Fibroblast of upper back skin (primary cell): ENCODE data around the gene AXIN2.

ENCODE experiments used
- DNase-seq: peaks from one replicate; pipeline ENCODE4 v3.0.0-alpha.2; 2013

The AXIN2 gene, protein sequence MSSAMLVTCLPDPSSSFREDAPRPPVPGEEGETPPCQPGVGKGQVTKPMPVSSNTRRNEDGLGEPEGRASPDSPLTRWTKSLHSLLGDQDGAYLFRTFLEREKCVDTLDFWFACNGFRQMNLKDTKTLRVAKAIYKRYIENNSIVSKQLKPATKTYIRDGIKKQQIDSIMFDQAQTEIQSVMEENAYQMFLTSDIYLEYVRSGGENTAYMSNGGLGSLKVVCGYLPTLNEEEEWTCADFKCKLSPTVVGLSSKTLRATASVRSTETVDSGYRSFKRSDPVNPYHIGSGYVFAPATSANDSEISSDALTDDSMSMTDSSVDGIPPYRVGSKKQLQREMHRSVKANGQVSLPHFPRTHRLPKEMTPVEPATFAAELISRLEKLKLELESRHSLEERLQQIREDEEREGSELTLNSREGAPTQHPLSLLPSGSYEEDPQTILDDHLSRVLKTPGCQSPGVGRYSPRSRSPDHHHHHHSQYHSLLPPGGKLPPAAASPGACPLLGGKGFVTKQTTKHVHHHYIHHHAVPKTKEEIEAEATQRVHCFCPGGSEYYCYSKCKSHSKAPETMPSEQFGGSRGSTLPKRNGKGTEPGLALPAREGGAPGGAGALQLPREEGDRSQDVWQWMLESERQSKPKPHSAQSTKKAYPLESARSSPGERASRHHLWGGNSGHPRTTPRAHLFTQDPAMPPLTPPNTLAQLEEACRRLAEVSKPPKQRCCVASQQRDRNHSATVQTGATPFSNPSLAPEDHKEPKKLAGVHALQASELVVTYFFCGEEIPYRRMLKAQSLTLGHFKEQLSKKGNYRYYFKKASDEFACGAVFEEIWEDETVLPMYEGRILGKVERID

DNA sequence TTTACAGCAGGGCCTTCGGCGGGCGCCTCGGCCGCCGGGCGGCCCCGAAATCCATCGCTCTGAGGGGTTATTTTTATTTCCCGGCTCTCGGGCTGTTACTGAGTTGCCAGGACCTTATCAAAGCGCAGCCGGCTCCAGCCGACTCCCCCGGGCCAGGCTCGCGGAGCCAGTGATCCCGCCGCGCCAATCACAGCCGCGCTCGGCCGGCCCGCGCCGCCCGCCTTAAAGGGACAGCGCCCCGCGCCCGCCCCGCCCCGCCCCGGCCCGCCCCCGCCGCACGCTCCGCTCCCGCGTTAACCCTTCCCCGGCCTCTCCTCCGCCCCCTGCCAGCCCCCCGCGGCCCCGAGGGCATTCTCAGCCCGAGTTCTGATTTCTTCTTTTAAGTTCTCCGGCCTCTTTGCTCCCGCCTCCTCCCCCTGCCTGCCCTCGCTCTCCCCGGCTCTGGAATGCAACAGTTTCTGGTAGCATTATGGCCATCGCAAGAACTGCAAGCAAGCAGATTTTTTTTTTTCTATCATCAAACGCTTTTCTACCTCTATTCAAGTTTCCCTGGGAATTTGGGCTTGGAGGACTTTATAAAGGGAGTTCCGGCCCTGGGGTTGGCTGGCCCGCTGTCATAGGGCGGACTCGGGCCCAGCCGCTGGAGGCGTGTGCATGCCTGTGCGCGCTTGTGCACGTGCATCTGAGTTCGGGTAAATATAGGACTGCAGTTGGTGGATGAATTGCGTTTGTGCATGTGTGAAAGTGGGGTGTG, at the start of gene AXIN2:
AXIN2 (minus strand) TSS at position 197 of the 754 bp plus-strand sequence. CDS start 3,028 bp downstream, outside the sequence.
- DNase-seq = peak; percentile 92

DNA sequence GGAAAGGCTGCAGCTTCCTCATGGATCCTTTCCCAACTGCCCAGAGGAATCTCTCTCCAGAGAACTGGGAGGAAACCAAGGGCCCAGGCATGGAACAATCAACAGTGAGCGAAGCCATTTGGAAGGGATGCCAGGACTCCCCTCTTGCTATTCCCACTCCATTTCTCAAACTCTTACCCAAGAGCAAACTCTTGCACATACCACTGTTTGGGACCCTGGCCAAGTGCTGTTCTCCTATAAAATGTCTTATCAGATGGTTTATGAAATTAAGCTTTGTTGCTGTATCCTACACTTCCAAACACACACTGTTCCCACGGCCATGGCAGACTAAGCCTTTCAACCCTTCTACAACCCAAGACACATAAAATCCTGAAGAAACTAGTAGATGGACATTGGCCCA, 48.3 kb upstream of the AXIN2 start:
- no peak for DNase-seq

DNA sequence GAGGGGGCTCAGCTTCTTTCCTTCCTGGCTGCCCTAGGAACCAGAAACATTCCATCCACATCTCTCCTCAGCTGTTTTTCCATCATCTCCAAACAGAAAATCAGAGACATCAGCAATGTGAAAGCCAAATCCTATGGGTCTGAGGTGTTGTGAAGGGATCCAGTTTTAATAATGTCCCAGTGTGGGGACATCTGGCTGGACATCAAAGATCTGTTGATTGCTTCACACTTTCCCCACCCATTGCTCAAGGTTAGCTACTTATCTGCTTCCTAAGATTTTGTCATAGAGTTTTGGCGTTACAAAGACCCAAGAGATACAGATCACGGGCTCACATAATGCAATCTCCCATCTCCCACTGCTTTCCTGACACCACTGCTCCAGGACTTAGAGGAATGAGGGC, 47.8 kb upstream of the AXIN2 start:
- DNase-seq = no peak

DNA sequence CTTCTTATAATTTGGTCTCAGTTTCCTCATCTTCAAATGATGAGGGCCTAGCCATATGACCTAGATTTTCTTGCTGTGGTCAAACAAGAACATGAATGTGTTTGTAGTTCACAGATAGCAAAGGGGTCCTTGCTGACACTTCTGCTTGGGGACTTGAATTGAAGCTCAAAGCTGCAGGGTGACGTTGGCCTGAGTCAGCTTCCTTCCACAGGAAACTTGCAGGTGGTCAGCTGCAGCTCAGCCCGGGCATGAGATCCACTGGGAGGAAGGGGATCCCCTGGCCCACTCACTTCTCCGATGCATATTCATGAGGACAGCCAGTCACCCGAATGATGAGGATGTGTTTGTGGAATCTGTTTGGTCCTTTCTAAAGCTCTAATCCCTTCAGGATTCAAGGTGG, 42.6 kb upstream of the AXIN2 start:
- DNase-seq = no peak

DNA sequence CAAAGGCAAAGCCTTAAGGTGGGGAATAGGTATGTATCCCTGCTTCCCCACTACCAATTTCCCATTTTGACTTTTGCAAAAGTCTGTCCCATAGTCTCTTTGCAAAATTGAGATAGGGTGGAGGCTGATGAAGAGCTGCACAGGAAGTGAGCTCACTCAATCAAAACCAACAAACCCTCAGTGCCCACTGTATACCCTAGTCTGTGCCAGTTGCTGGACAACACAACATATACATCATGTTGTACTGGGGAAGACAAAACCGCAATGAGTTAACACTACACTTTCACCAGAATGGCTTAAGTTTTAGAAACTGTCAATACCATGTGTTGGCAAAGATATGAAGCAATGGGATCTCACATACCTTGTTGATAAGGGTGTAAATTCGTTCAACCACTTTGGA, 40.4 kb upstream of the AXIN2 start:
- no peak for DNase-seq

DNA sequence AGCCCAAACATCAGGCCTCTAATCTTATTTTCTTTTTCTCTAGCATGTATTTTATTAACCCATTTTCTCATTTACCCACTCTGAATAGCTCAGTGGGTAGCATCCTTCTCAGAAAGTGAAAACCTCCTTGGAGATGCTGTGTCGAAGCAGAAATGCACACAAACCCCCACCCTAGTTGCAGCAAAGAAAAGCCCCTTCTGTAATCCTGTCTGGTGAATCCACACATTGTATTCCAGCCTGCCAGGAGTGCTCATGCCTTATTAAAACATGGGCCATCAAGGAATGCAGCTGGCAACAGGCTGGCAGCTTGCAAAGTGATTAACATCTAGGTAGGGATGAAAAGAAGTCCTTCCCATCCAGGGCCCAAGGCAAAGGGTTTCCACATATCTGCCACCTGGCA, 39.7 kb upstream of the AXIN2 start:
- no peak for DNase-seq

DNA sequence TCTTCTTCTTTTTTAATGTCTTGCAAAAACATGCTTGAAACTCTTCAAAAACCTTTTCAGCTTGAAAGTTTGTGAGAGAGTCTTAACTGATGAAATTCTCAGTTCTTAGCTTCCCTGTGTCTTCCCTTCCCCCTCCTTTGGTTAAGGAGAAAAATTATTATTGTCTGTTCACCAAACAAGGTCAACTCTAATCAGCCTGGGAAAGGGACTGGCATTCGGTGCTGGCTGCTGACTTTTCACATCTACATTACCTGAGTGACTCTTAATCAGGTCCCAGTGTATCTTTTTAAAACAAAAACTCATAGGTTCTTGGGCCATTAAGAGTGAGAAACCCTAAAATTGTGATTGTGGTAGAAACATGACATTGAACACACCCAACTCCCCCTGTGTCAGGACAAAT, 39.1 kb upstream of the AXIN2 start:
- DNase-seq = no peak

DNA sequence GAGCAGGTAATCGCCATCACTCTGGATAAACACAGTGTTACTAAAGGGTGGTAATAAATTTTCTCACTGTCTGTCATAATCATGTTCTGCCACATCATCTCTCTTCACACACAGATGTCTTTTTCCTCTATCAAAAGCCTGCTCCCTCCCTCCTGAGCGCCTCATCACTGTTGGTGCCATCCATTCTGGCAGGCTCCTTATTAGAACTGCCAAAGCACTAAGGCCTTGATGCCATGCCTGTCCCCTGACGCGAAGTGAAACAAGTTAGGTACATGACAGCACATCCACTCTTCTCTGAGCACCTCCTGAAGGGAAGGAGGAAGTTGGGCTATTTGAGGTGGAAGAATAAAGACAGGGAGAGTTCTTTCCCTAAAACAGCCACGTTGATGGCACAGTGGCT, 38.2 kb upstream of the AXIN2 start:
- DNase-seq = no peak

DNA sequence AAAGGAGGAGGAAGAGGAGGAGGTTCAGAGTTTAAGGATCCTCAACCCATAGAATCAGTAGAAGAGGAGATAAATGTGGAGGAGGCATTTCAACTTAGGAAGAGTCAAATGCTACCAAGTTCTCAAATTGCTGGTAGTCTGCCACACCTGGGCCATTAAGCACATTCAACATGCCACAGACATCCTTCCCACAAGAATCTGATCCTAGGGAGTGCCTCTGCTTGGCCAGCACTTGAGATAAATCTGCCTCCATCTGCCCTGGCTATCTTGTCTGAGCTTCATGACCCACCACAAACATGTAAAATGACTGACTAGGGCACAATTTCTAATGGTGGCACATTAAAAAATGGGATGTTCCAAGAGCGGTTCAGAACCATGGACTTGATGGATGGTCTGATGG, 37.3 kb upstream of the AXIN2 start:
- DNase-seq = no peak

DNA sequence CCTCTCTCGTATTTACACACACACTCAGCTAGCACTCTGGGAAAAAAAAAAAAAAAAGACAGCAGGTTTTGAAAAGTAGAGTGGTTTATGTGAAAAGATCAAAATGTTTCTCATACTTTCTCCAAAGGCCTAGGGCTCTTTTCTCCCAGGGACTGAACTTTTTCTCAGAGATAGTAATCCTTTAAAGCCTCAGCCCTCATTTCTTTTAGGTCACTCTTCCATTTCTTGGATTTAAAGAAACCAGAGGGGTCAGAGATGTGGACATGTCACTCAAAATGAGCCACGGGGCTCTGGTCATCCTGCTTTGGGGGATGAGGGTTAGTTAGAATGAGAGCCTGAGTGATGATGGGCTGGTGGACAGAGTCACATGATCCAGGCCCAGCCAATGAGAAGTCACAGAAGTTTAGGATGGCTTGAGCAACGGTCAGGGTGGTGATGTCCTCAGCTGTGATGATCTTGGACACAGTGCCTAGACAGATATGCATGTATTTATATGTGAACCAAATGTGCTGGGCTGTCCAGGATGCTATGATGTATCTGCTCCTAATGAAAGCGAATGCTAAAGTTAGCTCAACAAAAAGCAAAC, 33.7 kb upstream of the AXIN2 start:
- no peak for DNase-seq

DNA sequence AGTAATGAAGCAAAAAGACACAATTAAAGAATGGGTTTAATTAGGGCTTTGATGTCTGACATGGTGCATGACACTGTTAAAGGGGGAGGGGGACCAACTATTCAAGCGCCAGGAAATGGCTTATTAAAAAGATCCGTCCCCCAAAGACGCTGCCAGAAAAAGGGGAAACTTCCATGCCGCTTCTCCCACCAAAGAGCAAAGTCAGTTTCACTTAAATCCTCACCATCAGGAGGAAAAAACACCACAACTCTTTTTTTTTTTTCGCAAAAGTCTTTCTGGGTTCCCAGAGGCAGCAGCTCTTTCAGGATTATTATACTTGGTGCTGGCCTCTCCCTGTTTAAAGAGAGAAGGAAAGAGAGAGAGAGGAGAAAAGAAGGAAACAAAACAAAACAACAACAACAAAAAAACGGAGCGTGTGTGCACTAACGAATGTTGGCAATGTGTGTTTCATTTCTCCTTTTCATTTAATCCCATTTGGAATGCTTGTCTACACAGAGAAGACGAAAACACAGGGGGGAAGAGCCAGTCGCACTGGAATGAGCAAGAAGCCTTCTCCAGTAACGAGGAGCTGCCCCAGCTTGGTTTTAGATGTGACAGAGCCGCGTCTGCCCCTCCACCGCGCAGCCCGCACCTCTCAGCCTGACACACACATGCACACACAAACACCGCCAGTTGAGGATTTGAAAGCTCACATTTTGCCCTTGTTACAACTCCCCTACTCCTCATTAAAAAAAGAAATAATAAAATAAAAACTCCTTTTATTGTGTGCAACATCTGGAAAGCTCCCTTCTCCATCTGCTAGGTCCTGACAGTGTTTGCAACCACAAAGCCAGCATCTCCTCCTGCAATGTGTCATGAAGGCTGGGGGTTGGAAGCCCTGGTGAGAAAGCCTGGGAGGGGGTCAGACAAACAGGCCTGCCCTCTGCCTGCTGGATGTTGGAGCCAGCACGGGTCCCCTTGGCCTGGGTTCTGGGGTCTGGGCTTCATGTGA, 32.7 kb upstream of the AXIN2 start:
- DNase-seq = peak; percentile 63

DNA sequence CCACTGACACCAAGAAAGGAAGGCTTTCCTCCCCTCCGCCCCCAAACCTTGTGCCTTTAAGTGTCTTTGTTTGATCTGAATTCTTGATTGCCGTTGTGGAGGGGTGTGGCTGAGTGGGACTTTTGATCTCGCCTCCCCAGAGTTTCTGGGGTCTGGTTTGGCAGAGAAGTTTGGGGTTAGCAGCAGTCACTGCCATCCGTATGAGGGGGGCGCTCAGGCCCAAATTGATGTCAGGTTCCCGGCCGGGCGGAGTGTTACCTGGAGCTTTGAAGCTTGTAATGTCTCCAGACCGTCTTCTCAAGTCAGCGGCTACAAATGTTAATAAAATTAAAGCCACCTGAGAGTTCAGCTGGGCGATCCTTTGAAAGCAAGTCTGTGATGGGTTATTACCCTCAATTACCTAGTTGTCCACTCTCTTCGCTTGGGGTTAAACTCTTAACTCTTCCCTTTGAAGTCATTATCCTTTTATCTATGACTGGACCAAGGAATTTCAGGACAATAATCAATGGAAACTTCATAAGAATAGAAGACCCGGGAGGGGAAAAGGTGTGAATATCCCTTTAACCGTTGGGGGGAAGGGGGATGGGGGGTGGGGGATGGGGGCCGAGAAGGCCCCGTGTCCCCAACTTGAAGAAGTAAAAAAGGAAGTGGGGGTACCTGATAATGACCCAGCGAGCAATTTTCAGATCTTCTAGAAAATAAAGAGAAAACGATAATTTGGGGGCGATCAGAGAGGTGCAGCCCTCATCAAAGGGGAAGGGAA, 31.8 kb upstream of the AXIN2 start:
- DNase-seq = no peak

DNA sequence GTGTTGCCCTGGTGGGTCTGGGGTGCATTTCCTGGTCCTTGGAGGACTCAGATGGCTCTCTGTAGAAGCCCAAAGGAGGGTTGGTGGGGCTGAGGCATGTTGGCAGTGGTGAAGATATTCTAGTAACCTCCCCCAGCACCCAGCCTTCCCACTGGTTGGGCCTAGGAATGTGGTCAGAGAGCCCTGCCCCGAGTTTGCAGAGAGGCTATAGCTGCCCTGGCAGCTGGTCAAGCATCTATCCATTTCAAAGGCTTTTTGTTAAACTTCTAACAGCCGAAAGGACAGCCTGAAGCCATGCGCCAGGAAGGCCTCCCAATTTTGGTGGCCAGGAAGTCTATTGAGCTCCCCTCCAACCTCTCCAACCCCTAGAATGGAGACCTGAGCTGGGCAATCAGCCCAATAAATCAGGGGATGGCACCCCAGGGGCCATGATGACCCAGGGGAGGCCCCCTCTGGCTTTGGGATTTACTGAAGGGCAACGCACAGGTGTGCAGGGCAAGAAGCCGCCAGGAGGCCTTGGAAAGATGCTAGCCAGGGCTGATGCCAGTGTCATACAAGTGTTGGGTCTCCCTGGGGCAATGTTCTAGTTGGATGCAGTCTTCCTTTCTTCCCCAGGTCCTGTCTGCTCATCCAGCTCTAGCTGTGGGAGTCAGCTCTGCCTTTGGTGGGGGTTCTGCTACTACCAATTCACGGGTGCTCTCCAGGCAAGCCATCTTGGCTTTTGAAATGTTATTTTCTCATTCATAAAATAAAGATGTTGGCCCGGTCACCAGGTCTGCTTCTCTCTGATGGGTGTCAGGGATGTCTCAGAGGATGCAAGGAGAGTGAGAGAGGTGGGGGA, 30.9 kb upstream of the AXIN2 start:
- DNase-seq = no peak

DNA sequence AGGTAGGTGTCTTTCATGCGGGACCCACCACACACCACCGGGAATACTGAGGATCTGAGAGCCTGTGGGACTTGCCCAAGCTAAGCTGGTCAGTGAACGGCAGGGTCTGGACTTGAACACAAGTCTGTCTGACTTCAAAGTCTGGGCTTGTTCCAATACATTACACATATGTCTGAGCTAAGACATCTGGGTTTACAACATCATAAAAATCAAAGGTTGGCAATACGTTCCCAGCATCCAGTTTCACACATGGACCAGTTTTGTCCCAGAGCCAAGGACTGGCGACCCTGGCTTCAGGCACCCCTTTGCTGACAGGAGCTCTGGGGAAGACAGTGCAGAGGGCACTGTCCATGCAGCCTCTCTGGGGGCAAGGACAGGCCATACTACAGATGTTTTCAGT, 27.9 kb upstream of the AXIN2 start:
- DNase-seq = no peak

DNA sequence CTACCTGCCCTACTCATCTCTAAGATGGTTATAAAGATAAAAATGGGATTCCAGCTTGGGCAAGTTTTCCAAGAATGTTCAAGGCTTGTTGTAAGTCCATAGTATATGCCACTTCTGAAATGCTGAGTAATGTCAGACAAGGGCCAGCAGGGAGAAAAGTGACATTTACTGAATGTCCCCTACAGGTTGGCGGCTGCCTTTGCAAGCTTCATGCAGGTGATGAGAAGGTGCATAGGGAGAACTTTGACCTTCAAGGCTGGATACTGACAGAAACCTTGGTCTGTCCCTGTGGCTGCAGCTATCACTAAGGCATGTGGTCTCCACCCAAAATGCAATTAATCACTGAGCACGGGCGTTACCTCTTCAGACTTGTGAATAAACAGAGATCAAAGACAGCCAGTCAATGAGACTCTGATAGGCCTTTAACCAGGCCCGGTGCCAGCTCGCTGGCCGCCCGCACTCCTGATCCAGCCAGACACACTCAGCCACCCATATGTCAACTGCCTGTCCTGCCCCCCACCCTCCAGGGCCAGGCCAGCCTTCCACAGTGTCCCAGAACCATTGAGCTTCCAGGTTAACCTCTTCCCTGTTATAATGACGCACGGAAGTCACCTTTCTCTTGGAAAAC, 26.8 kb upstream of the AXIN2 start:
- no peak for DNase-seq

DNA sequence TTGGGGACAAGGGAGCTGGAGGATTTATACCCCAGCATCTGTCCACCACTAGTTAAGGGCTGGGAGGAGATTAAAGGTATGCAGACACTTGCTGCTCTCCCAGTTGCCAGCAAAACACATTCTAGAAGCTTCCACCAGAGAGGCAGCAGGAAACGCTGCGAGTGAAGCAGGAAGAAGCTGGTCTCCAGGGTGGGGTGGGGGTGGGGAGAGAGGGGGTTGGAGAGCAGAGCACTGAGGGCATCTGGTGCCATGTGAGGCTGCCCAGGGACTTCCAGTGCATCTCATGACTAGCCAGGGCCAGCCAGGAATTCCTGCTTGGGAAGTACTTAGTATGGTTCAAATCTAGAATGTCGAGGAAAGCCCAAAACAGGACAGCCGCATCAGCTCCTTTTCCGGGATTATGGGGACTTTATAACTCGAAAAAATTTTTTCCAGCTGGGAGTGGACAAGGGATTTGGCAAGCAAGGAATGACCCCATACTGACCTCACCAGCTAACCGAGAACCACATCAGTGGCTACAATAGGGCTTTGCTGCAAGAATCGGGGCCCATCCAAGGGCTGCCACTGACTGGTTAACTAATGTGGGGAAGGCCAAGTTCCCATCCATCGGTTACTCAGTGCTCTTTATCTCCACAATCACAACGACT, 26.2 kb upstream of the AXIN2 start:
- no peak for DNase-seq

DNA sequence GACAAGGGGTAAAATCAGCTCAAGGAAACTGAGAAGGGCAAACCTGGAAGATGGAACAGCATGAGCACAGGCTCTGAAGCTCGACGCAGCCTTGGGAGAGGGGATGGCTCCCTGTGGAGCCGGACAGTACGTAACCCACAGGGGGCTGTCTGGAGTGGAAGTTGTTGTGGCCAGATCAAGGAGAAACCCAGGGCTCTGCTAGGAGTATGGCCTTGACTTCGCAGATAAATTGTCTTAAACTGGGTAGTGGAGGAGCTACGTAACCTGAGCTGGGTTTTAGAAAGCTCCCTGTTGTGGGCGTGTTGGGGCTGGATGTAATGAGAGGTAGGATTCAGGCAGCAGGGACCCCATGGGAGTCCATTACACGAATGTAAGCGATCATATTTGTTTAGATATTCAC, 25.5 kb upstream of the AXIN2 start:
- no peak for DNase-seq

DNA sequence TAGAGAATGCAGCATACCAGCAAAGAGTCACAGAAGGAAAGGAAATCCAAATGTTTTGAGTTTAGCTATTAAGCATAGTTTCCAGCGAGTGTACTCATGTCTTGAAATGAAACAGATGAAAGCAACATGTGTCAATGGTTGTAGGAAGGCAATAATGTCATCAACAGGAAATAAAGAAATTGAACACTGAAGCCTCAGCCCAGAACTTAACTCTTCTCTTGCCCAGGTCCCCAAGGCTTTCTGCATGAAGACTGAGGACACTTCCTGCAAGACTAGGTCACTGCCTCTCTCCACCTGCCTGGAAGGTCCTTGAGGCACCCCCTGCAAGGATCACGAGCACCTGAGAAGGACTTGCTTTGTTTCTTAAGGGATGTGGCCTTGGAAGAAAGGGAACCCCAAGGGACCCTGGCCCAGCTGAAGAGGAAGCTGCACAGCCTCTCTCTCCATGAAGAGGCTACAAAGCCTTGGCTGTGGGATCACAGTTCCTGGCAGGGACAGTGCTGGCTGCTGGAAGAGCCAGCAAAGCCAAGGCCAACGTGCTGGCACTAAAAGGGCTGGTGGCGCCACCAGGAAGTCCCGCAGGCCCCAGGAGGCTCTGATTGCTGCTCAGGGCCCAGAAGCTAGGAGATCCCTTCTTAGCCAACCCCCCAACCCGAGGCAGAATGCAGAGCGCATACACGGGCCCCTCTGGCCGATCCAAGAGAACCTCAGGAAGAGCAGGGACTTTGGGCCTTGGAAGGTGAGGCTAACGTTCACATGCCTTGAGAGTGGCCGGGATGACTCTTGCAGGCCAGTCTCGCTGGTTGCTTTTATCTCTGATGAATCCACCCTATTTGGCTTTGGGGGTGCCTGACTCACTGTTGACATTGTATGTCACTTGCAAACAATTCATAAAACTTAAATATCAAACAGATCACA, 23.4 kb upstream of the AXIN2 start:
- no peak for DNase-seq
